GM20000 (cell line): ENCODE measurements around the gene UMOD.

Source experiments
- DNase-seq: peaks from one replicate; pipeline ENCODE4 v3.0.0; 2012; ENCODE audit warnings: low spot score
- CTCF ChIP-seq: IDR thresholded peaks from 2 replicates; pipeline ENCODE4 v1.5.1; 2012; ENCODE audit warnings: mild to moderate bottlenecking, control low read depth; ENCODE audit errors: extremely low read depth, missing control alignments

UMOD gene

GRCh38 chr16:20320592-20320991 is 31.9 kb downstream of the UMOD start:
- DNase-seq: no peak
- TF ChIP-seq CTCF: no peak

- no peak for DNase-seq
Measured at GRCh38 chr16:20320178-20320577, 32.3 kb downstream of the UMOD start.

GRCh38 chr16:20319406-20319805 is 33.1 kb downstream of the UMOD start:
- no peak for TF ChIP-seq CTCF
- no peak for DNase-seq

More at GRCh38 chr16:20320178-20320577, 32.3 kb downstream of the UMOD start:
- no peak for TF ChIP-seq CTCF

- TF ChIP-seq CTCF: no peak
- no peak for DNase-seq
Measured at GRCh38 chr16:20318437-20318836, 34.1 kb downstream of the UMOD start.

- no peak for DNase-seq
- no peak for TF ChIP-seq CTCF
Measured at GRCh38 chr16:20318006-20318405, 34.5 kb downstream of the UMOD start.

GRCh38 chr16:20317117-20317516 is 35.4 kb downstream of the UMOD start:
- TF ChIP-seq CTCF: no peak
- no peak for DNase-seq

- TF ChIP-seq CTCF: no peak
- no peak for DNase-seq
Measured at GRCh38 chr16:20316715-20317114, 35.8 kb downstream of the UMOD start.
